H1 (cell line): Measurements from ENCODE around the gene CBX4. TPM values are rescaled to one million over a fixed set of nuclear protein-coding genes. Genes with fewer than 3 reads are reported as not detected.

ENCODE experiments used
- CTCF ChIA-PET: fragments of 300-600 bp; sonication (Branson Sonifier 250); formaldehyde crosslinking; loops from one replicate; lab custom pipeline; 2021; ENCODE audit not compliant: partially characterized antibody; lab: Charles Lee
- POLR2A ChIA-PET: fragments of 300-600 bp; sonication (Branson Sonifier 250); formaldehyde crosslinking; loops from one replicate; lab custom pipeline; 2021; ENCODE audit warnings: inconsistent platforms; ENCODE audit not compliant: partially characterized antibody; lab: Charles Lee
- DNase-seq, 2 experiments: peaks; one replicate each; pipeline versions ENCODE4 v3.0.0 to v3.0.0-alpha.2; 2010 to 2022; ENCODE audit warnings: low spot score in 2 of 2, low read depth in 1 of 2, mixed read lengths in 1 of 2
- FAIRE-seq: peaks from 2 replicates; lab custom pipeline; 2011; peaks lifted over from hg19 to GRCh38; lab: Jason Lieb, UNC
- H2AFZ ChIP-seq: 2 replicates; pipeline ENCODE4 v1.8.1; 2012; ENCODE audit warnings: low read length, inconsistent platforms
- H2AK5ac ChIP-seq: 2 replicates; pipeline ENCODE4 v1.6.1; 2013; ENCODE audit warnings: low read depth, low read length
- H2BK120ac ChIP-seq: replicated peaks from 2 replicates; pipeline ENCODE3; 2013; ENCODE audit warnings: low read depth, low read length, inconsistent platforms
- H2BK12ac ChIP-seq: 2 replicates; pipeline ENCODE4 v1.6.1; 2013; ENCODE audit warnings: low read depth, low read length
- H2BK15ac ChIP-seq: 2 replicates; pipeline ENCODE4 v1.6.1; 2013; ENCODE audit warnings: low read length
- H2BK20ac ChIP-seq: 2 replicates; pipeline ENCODE4 v1.6.1; 2013; ENCODE audit warnings: low read length
- H2BK5ac ChIP-seq: 2 replicates; pipeline ENCODE4 v1.6.1; 2013; ENCODE audit warnings: low read depth, low read length
- H3K14ac ChIP-seq: 2 replicates; pipeline ENCODE4 v1.6.1; 2013; ENCODE audit warnings: inconsistent platforms; ENCODE audit not compliant: insufficient read length
- H3K18ac ChIP-seq: 2 replicates; pipeline ENCODE4 v1.6.1; 2013; ENCODE audit warnings: low read length; ENCODE audit errors: extremely low read depth
- H3K23ac ChIP-seq: 2 replicates; pipeline ENCODE4 v1.6.1; 2013; ENCODE audit warnings: inconsistent platforms; ENCODE audit not compliant: insufficient read length
- H3K23me2 ChIP-seq: 2 replicates; pipeline ENCODE4 v1.6.1; 2013; ENCODE audit warnings: low read depth, low read length
- H3K27ac ChIP-seq: 2 replicates; pipeline ENCODE4 v1.6.1; 2011; ENCODE audit warnings: low read depth, low read length, inconsistent platforms
- H3K27me3 ChIP-seq, 4 experiments: replicated peaks in 1 of 4; 1 replicate in 1 of 4; 2 replicates in 3 of 4; pipeline versions ENCODE4 v1.6.1 to v1.8.1; 2011 to 2013; ENCODE audit warnings: low read length in 3 of 4, mild to moderate bottlenecking in 3 of 4, inconsistent platforms in 2 of 4, mixed read lengths in 2 of 4, moderate library complexity in 1 of 4; ENCODE audit not compliant: control insufficient read depth in 3 of 4, insufficient read depth in 3 of 4; ENCODE audit errors: extremely low read depth in 1 of 4
- H3K36me3 ChIP-seq, 4 experiments: 2 replicates each; pipeline versions ENCODE4 v1.6.1 to v1.8.1; 2011 to 2013; ENCODE audit warnings: mild to moderate bottlenecking in 4 of 4, low read length in 3 of 4, moderate library complexity in 2 of 4, control low read depth in 1 of 4, inconsistent platforms in 1 of 4; ENCODE audit not compliant: insufficient read depth in 4 of 4, control insufficient read depth in 2 of 4
- H3K4ac ChIP-seq: replicated peaks from 2 replicates; pipeline ENCODE3; 2013; ENCODE audit warnings: low read length, low read depth, mixed read lengths, inconsistent platforms; ENCODE audit not compliant: insufficient read length
- H3K4me1 ChIP-seq, 4 experiments: replicated peaks in 1 of 4; 1 replicate in 1 of 4; 2 replicates in 3 of 4; pipeline versions ENCODE4 v1.6.1 to v1.8.1; 2011 to 2013; ENCODE audit warnings: low read length in 3 of 4, inconsistent platforms in 2 of 4, mixed read lengths in 1 of 4; ENCODE audit not compliant: insufficient read depth in 4 of 4, control insufficient read depth in 3 of 4
- H3K4me2 ChIP-seq, 2 experiments: 2 replicates each; pipeline versions ENCODE4 v1.6.1 to v1.8.1; 2011 to 2013; ENCODE audit warnings: low read depth in 2 of 2, low read length in 2 of 2, control low read depth in 1 of 2, inconsistent platforms in 1 of 2, mild to moderate bottlenecking in 1 of 2; ENCODE audit not compliant: insufficient read depth in 1 of 2
- H3K4me3 ChIP-seq, 4 experiments: fragments of 200-600, 300-600 bp in 1 of 4; sonication (generic), shearing (Covaris generic), sonication (Bioruptor Twin) in 1 of 4; 2 replicates each; pipeline versions ENCODE4 v1.5.1 to v1.8.1; 2011 to 2016; ENCODE audit warnings: low read length in 4 of 4, low read depth in 3 of 4, control low read depth in 2 of 4, inconsistent platforms in 2 of 4, mild to moderate bottlenecking in 2 of 4, mixed read lengths in 1 of 4, moderate library complexity in 1 of 4; ENCODE audit not compliant: insufficient read depth in 2 of 4; ENCODE audit errors: extremely low read depth in 1 of 4
- H3K56ac ChIP-seq: replicated peaks from 2 replicates; pipeline ENCODE3; 2013; ENCODE audit warnings: low read depth, mild to moderate bottlenecking, mixed read lengths, low read length, inconsistent platforms; ENCODE audit not compliant: insufficient read length
- H3K79me1 ChIP-seq: 2 replicates; pipeline ENCODE4 v1.6.1; 2013; ENCODE audit warnings: low read depth, low read length, control low read depth
- H3K79me2 ChIP-seq, 2 experiments: 2 replicates each; pipeline versions ENCODE4 v1.6.1 to v1.8.1; 2012 to 2013; ENCODE audit warnings: low read length in 2 of 2, mild to moderate bottlenecking in 2 of 2, inconsistent platforms in 1 of 2; ENCODE audit not compliant: insufficient read depth in 2 of 2, control insufficient read depth in 1 of 2
- H3K9ac ChIP-seq, 4 experiments: replicated peaks in 1 of 4; 1 replicate in 1 of 4; 2 replicates in 3 of 4; pipeline versions ENCODE4 v1.6.1 to v1.8.1; 2011 to 2013; ENCODE audit warnings: low read depth in 3 of 4, low read length in 3 of 4, control low read depth in 2 of 4, mild to moderate bottlenecking in 2 of 4, moderate library complexity in 2 of 4, inconsistent platforms in 1 of 4; ENCODE audit errors: extremely low read depth in 1 of 4
- H3K9me3 ChIP-seq, 2 experiments: 2 replicates each; pipeline versions ENCODE4 v1.6.1 to v1.8.1; 2012 to 2013; ENCODE audit warnings: mild to moderate bottlenecking in 2 of 2, moderate library complexity in 2 of 2, control low read depth in 1 of 2, inconsistent platforms in 1 of 2, low read depth in 1 of 2, low read length in 1 of 2, mixed read lengths in 1 of 2; ENCODE audit not compliant: insufficient read depth in 2 of 2
- H4K20me1 ChIP-seq, 2 experiments: replicated peaks in 1 of 2; 2 replicates each; pipeline versions ENCODE3 to v1.8.1; 2011 to 2013; ENCODE audit warnings: inconsistent platforms in 2 of 2, low read length in 2 of 2, mild to moderate bottlenecking in 1 of 2; ENCODE audit not compliant: insufficient read depth in 2 of 2, control insufficient read depth in 1 of 2
- H4K5ac ChIP-seq: 2 replicates; pipeline ENCODE4 v1.6.1; 2013; ENCODE audit warnings: low read length, low read depth, mixed read lengths, inconsistent platforms; ENCODE audit not compliant: insufficient read length
- H4K8ac ChIP-seq: 2 replicates; pipeline ENCODE4 v1.8.0; 2013; ENCODE audit warnings: mild to moderate bottlenecking, moderate library complexity, low read length, inconsistent platforms; ENCODE audit not compliant: insufficient read depth; ENCODE audit errors: extremely low read depth
- H4K91ac ChIP-seq: replicated peaks from 2 replicates; pipeline ENCODE3; 2013; ENCODE audit warnings: low read length, mixed read lengths, inconsistent platforms; ENCODE audit not compliant: insufficient read length
- KDM5A ChIP-seq: fragments of 200-600 bp; IDR thresholded peaks from 2 replicates; pipeline ENCODE4 v1.7.1; 2012; ENCODE audit warnings: mild to moderate bottlenecking, low read length, inconsistent platforms, mixed read lengths
- NANOG ChIP-seq: IDR thresholded peaks from 2 replicates; pipeline ENCODE4 v1.6.1; 2011; ENCODE audit warnings: low read length, low read depth, mild to moderate bottlenecking, inconsistent platforms; ENCODE audit not compliant: insufficient read depth, poor library complexity, severe bottlenecking
- TEAD4 ChIP-seq: IDR thresholded peaks from 2 replicates; pipeline ENCODE4 v1.6.1; 2012; ENCODE audit warnings: low read depth, low read length, inconsistent platforms, mixed read lengths
- WGBS, 2 experiments: shearing (Covaris generic) in 1 of 2; methylation state at CpG; one replicate each; pipeline versions ENCODE4 v1.1.6 to v1.1.7; 2013 to 2015; ENCODE audit warnings: low lambda C conversion rate in 2 of 2, mixed read lengths in 2 of 2, inconsistent platforms in 1 of 2, low coverage in 1 of 2, missing lambda C conversion rate in 1 of 2; ENCODE audit not compliant: insufficient replicate concordance in 2 of 2, insufficient coverage in 1 of 2, insufficient read length in 1 of 2; ENCODE audit errors: extremely low coverage in 1 of 2, missing lambda C conversion rate in 1 of 2; 5-methylcytosine and 5-hydroxymethylcytosine counted together
- polyA plus RNA-seq, 7 experiments: library from polyadenylated mRNA; depleted of rRNA in 3 of 7; stranded (reverse) in 5 of 7; unstranded in 2 of 7; fragments of >200 nt in 5 of 7; fragments of 200-250 nt in 2 of 7; gene quantifications; 1 replicate in 5 of 7; 2 replicates in 1 of 7; 4 replicates in 1 of 7; pipeline versions ENCODE4 v1.2.1 to v1.2.3, GENCODE V29; 2011 to 2013; ENCODE audit warnings: missing spikeins in 2 of 7, mixed read lengths in 2 of 7
- total RNA-seq: library from RNA; stranded (reverse); fragmentation: NEBNext Ultra II Directional; extraction: Animal tissue kit (Norgen Biotek cat#: 25700); gene quantifications from 2 replicates; pipeline ENCODE4 v1.2.1, GENCODE V29; 2021

Gene CBX4
- total and polyA plus RNA-seq, 2 of the 8 experiments (the other 6 are each of a cell fraction or from before 2014, with no cell fraction given): 1.8 to 4.0 TPM

DNA sequence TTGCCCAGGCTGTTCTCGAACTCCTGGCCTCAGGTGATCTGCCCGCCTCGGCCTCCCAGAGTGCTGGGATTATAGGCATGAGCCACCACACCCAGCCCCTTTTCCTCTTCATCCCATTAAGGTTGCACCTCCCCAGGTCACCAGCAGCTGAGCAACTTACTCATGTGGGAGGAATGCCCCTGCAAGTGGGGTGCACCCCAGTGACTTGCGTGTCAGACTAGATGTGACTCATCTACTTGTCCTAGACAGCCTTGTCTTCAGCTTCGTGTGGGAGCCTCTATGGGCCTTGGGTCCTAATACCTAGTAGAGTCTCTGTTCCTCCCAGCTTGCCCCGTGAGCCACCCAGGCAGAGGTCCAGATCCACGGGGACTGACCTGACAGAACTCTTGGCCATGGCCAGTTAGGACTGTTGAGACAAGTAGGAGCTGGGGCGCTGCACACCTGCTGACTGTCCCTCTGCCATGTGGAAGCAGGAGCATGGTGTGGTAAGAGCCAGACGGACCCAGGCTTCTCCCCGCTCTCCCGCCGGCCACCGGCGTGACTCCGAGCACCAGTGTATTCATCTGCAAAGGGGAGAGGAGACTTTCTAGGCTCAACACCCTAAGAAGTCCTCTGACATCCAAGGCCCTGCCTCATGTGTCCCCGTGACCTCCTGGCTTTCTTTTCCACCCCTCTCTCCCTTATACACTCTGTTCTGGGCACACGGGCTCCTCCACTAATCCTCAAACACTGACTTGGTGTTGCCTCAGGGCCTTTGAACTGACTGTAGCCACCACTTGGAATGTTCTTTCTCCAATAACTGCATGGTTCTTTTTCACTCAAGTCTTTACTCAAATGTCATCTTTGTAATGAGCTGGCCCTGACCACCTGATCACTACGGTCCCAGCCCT lies 11.6 kb upstream of the CBX4 start:
- Histone ChIP-seq H3K36me3 (no peaks in the 10 kb centered on the region), H2AK5ac (no peak overlapping the region), H3K14ac (no peak overlapping the region), H3K18ac (no peak overlapping the region), H4K91ac (no peak overlapping the region), H3K23ac (no peak overlapping the region), H2BK20ac (no peak overlapping the region), H4K5ac (no peak overlapping the region), H2BK5ac (no peak overlapping the region), H3K4me2 (no peak overlapping the region), H2AFZ (no peak overlapping the region), H3K9ac (no peak overlapping the region), H4K20me1 (no peaks in the 10 kb centered on the region), H3K79me2 (no peaks in the 10 kb centered on the region), H3K79me1 (no peaks in the 10 kb centered on the region), H3K27ac (no peak overlapping the region), H3K27me3 (peaks cover under 1 to 10% (median 8%) of the 10 kb centered on the region in 4 experiments; a peak in 6 of 7 replicates), H3K4ac (no peak overlapping the region), H3K9me3 (no peaks in the 10 kb centered on the region), H2BK120ac (no peak overlapping the region), H3K23me2 (no peaks in the 10 kb centered on the region), H3K4me1 (no peaks in the 10 kb centered on the region), H2BK12ac (no peak overlapping the region), H4K8ac (no peak overlapping the region; the same call in 1 of the 2 replicates), H2BK15ac (no peak overlapping the region), H3K4me3 (no peak overlapping the region), H3K56ac (no peak overlapping the region)
- FAIRE-seq: no peak
- ChIA-PET POLR2A (interaction anchor here (0.8 to 1.1 kb wide), 2 partner anchors 14 to 36 kb away, joined by 3 read pairs; no protein-coding TSS in a partner anchor), CTCF (interaction anchor here (0.6 to 11.6 kb wide), 12 partner anchors 11 to 122 kb away, joined by 3 to 181 read pairs (median 4); partner anchors contain the start of gene CBX4)
- DNase-seq: no peak
- WGBS, 2 experiments: 88% methylated on average over 18 of the region's 18 CpGs; no CpG with 5 or more reads in 1 of the 2 experiments
- TF ChIP-seq TEAD4 (no peak), NANOG (no peak), KDM5A (no peak)
